GM18519 (cell line): ENCODE measurements around the gene ADAMTS2.

Experiments
- ATAC-seq: cut with Tn5 transposase; IDR thresholded peaks from one replicate; pipeline ENCODE4 v1.9.1; 2021; ENCODE audit warnings: mild to moderate bottlenecking, moderate library complexity; ENCODE audit not compliant: unreplicated experiment, low FRiP score

ADAMTS2 gene

GRCh38 chr5:179079165-179079987 is 265.9 kb downstream of the ADAMTS2 start:
- ATAC-seq = no peak

- ATAC-seq = no peak
These were observed 279.6 kb downstream of the ADAMTS2 start for GRCh38 chr5:179065703-179066102.

- ATAC-seq = no peak
These were observed 284.2 kb downstream of the ADAMTS2 start for GRCh38 chr5:179061025-179061424.
